SK-N-MC (cell line): ENCODE results near the gene DOK1.

Source experiments
- EZH2 ChIP-seq: fragments of 200-600 bp; sonication (generic); IDR thresholded peaks from one replicate; pipeline ENCODE4 v1.6.1; 2017; ENCODE audit warnings: antibody characterized with exemption
- POLR2AphosphoS5 ChIP-seq: IDR thresholded peaks from 2 replicates; pipeline ENCODE4 v1.6.1; 2012; ENCODE audit warnings: mild to moderate bottlenecking, low read depth, low read length, borderline replicate concordance

- TF ChIP-seq POLR2AphosphoS5, result no peak
- TF ChIP-seq EZH2, result no peak
Measured at GRCh38 chr2:74583504-74583903, 29.0 kb downstream of the DOK1 start.
